Adrenal gland (tissue), 5 donors: ENCODE data around the gene MDC1.

Experiments
- POLR2A ChIP-seq, 2 donors: fragments of 450-650 bp; IDR thresholded peaks; one replicate each; pipeline ENCODE4 v1.6.1; 2017; ENCODE audit warnings: antibody characterized with exemption in 2 of 2, mild to moderate bottlenecking in 2 of 2, moderate library complexity in 1 of 2
- TF ChIP-seq, protein P1 (sequence below), 6 experiments: fragments of 450-650 bp in 4 of 6; fragments of 200-600 bp in 2 of 6; sonication (generic) in 1 of 6; IDR thresholded peaks; 1 replicate in 5 of 6; 2 replicates in 1 of 6; pipeline versions ENCODE4 v1.5.1 to v1.8.0; 2016 to 2021; ENCODE audit warnings: antibody characterized with exemption in 6 of 6, mild to moderate bottlenecking in 2 of 6, moderate library complexity in 1 of 6
- donor health status: DM: no; HTN: no; CAD: no.

DNA sequence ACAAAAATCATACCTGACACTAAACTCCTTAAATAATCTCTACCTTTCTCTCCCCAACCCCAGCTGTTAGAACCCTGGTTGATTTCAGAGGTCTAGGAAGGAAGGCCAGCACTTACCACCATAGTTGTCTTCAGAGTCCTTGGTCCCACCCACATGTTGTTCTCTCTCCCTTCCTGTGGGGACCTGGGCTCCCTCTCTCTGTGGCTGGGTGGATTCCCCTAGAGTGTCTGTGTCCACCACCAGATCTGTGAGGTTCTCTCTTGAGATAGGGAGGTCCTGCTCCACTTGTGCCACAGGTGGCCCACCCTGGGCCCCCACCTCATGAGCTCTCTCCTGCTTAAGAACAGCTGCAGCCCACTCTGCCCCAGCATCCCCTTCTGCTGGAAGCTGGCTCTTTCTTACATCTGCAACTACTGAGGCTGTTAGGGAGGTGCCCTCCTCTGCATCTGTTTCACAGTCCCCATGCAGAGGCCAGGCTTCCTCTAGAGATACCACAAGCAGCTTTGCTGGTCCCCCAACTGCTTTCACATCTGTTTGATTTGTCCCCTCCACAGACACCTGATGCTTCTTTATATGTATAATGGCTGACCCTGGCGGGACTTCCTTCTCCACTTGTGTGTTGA, 5.2 kb downstream of the MDC1 start:
- TF ChIP-seq, protein P1, sequence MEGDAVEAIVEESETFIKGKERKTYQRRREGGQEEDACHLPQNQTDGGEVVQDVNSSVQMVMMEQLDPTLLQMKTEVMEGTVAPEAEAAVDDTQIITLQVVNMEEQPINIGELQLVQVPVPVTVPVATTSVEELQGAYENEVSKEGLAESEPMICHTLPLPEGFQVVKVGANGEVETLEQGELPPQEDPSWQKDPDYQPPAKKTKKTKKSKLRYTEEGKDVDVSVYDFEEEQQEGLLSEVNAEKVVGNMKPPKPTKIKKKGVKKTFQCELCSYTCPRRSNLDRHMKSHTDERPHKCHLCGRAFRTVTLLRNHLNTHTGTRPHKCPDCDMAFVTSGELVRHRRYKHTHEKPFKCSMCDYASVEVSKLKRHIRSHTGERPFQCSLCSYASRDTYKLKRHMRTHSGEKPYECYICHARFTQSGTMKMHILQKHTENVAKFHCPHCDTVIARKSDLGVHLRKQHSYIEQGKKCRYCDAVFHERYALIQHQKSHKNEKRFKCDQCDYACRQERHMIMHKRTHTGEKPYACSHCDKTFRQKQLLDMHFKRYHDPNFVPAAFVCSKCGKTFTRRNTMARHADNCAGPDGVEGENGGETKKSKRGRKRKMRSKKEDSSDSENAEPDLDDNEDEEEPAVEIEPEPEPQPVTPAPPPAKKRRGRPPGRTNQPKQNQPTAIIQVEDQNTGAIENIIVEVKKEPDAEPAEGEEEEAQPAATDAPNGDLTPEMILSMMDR (IDR thresholded peaks at IDR 0.05), result no peak
- no peak for TF ChIP-seq POLR2A (IDR thresholded peaks at IDR 0.05)
